DOHH2 (cell line): ENCODE results near the gene ZNF684.
"Not testable (repeated sequence)": the region's sequence is repeated elsewhere in the genome, so short reads cannot be mapped to it uniquely, and the experiment has no call there.

Experiments used
- H3F3A ChIP-seq: fragments of 200-600 bp; sonication (generic), shearing (Covaris generic); 2 replicates; pipeline ENCODE4 v1.6.0; 2016; ENCODE audit warnings: antibody characterized with exemption, mild to moderate bottlenecking; ENCODE audit not compliant: control insufficient read depth, insufficient read depth
- H3K27ac ChIP-seq: fragments of 200-600 bp; sonication (generic); 2 replicates; pipeline ENCODE4 v1.5.1; 2014; ENCODE audit warnings: low read depth, mild to moderate bottlenecking, low read length, moderate library complexity
- H3K27me3 ChIP-seq: fragments of 200-600 bp; sonication (generic); 2 replicates; pipeline ENCODE4 v1.6.1; 2014; ENCODE audit warnings: mild to moderate bottlenecking, low read length, mixed read lengths; ENCODE audit not compliant: control insufficient read depth
- H3K36me3 ChIP-seq: fragments of 200-600 bp; sonication (generic); 2 replicates; pipeline ENCODE4 v1.6.1; 2014; ENCODE audit warnings: mild to moderate bottlenecking, low read length, moderate library complexity, mixed read lengths; ENCODE audit not compliant: control insufficient read depth
- H3K4me1 ChIP-seq: fragments of 200-600 bp; sonication (generic); 2 replicates; pipeline ENCODE4 v1.6.1; 2014; ENCODE audit warnings: mild to moderate bottlenecking, low read length, mixed read lengths; ENCODE audit not compliant: control insufficient read depth
- H3K4me2 ChIP-seq: fragments of 200-600 bp; sonication (generic); 2 replicates; pipeline ENCODE4 v1.6.0; 2014; ENCODE audit warnings: mild to moderate bottlenecking, low read length, moderate library complexity
- H3K4me3 ChIP-seq: fragments of 200-600 bp; sonication (generic); 2 replicates; pipeline ENCODE4 v1.5.1; 2014; ENCODE audit warnings: mild to moderate bottlenecking, low read length, mixed read lengths
- H3K79me2 ChIP-seq: fragments of 200-600 bp; sonication (generic); 2 replicates; pipeline ENCODE4 v1.6.1; 2014; ENCODE audit warnings: mild to moderate bottlenecking, low read length, mixed read lengths; ENCODE audit not compliant: control insufficient read depth
- H3K9me2 ChIP-seq: fragments of 200-600 bp; sonication (generic); replicated peaks from 2 replicates; pipeline ENCODE4 v1.6.1; 2014; ENCODE audit warnings: mild to moderate bottlenecking, low read length, mixed read lengths; ENCODE audit not compliant: control insufficient read depth
- H3K9me3 ChIP-seq: fragments of 200-600 bp; sonication (generic); 2 replicates; pipeline ENCODE4 v1.6.1; 2014; ENCODE audit warnings: antibody characterized with exemption, low read length, mixed read lengths; ENCODE audit not compliant: control insufficient read depth, insufficient read depth
- H4K20me1 ChIP-seq: fragments of 200-600 bp; sonication (generic); 2 replicates; pipeline ENCODE4 v1.6.0; 2014; ENCODE audit warnings: low read depth, mild to moderate bottlenecking, antibody characterized with exemption, low read length, moderate library complexity; ENCODE audit not compliant: control insufficient read depth, insufficient read depth
- EZH2phosphoT487 ChIP-seq: fragments of 200-600 bp; sonication (generic); IDR thresholded peaks from 2 replicates; pipeline ENCODE4 v1.6.1; 2017; ENCODE audit warnings: borderline replicate concordance, mild to moderate bottlenecking, antibody characterized with exemption, low read length, moderate library complexity, mixed read lengths
- TF ChIP-seq, protein P1 (sequence below): fragments of 200-600 bp; sonication (generic); IDR thresholded peaks from one replicate; pipeline ENCODE4 v1.5.1; 2014; ENCODE audit warnings: antibody characterized with exemption, mild to moderate bottlenecking, low read depth, low read length; ENCODE audit not compliant: poor library complexity, severe bottlenecking

Gene ZNF684

DNA sequence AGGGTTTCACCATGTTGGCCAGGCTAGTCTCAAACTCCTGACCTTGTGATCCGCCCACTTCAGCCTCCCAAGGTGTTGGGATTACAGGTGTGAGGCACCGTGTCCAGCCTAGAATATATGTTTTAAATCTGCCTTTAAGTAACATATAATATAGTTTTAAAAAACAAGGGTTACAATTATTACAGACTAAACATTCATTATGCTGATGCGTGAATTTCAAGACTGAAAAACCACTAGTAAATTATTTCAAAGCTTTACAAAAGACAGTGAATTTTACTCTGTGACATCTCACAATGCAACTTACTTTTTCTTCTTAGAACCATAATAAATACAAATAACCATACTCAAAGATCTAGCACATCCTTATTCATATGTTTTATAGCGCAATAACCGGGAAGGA, 24.7 kb downstream of the ZNF684 start:
- no peaks in the 10 kb centered on the region for H3K9me2 ChIP-seq
- no peak for TF ChIP-seq EZH2phosphoT487
- TF ChIP-seq, protein P1, sequence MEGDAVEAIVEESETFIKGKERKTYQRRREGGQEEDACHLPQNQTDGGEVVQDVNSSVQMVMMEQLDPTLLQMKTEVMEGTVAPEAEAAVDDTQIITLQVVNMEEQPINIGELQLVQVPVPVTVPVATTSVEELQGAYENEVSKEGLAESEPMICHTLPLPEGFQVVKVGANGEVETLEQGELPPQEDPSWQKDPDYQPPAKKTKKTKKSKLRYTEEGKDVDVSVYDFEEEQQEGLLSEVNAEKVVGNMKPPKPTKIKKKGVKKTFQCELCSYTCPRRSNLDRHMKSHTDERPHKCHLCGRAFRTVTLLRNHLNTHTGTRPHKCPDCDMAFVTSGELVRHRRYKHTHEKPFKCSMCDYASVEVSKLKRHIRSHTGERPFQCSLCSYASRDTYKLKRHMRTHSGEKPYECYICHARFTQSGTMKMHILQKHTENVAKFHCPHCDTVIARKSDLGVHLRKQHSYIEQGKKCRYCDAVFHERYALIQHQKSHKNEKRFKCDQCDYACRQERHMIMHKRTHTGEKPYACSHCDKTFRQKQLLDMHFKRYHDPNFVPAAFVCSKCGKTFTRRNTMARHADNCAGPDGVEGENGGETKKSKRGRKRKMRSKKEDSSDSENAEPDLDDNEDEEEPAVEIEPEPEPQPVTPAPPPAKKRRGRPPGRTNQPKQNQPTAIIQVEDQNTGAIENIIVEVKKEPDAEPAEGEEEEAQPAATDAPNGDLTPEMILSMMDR = no peak
- H3K4me3 ChIP-seq = no peak overlapping the region
- no peaks in the 10 kb centered on the region for H3K36me3 ChIP-seq
- H3K9me3 ChIP-seq = no peaks in the 10 kb centered on the region; the same call in 1 of the 2 replicates
- H3K4me2 ChIP-seq = no peak overlapping the region
- no peaks in the 10 kb centered on the region for H3K79me2 ChIP-seq
- H3K4me1 ChIP-seq = no peaks in the 10 kb centered on the region
- H3K27me3 ChIP-seq = no peaks in the 10 kb centered on the region
- H4K20me1 ChIP-seq = no peaks in the 10 kb centered on the region
- no peaks in the 10 kb centered on the region for H3F3A ChIP-seq
- H3K27ac ChIP-seq = no peak overlapping the region

- not testable (repeated sequence) for H3F3A ChIP-seq, H4K20me1 ChIP-seq, H3K4me2 ChIP-seq, H3K9me2 ChIP-seq, H3K9me3 ChIP-seq, H3K4me3 ChIP-seq, H3K4me1 ChIP-seq, H3K79me2 ChIP-seq, H3K36me3 ChIP-seq, H3K27ac ChIP-seq, H3K27me3 ChIP-seq
These were observed 26.8 kb downstream of the ZNF684 start for GRCh38 chr1:40558241-40558640.

DNA sequence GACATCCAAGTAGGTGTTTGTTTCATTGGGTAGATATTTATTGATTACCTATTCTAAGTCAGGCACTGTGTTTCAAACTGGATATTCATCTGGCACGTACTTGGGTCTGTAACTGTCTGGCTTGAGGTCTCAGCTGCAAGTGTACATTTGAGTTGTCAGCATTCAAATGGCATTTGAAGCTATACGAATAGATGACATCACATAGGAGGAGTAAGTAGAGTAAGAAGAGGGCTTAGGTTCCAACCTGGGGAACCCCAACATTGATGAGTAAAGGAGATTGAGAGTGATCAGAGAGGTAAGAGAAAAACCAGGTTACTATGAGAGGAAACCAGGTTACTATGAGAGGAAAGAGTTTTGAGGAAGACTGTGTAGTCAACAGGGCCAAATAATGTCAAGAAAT, 30.7 kb downstream of the ZNF684 start:
- no peak overlapping the region for H3K4me3 ChIP-seq
- H3K9me2 ChIP-seq = no peaks in the 10 kb centered on the region
- H3K4me1 ChIP-seq = no peaks in the 10 kb centered on the region
- no peak overlapping the region for H3K27ac ChIP-seq
- no peaks in the 10 kb centered on the region for H3F3A ChIP-seq
- TF ChIP-seq, protein P1 = no peak
- TF ChIP-seq EZH2phosphoT487 = no peak
- H3K9me3 ChIP-seq = no peaks in the 10 kb centered on the region; the same call in 1 of the 2 replicates
- H3K79me2 ChIP-seq = no peaks in the 10 kb centered on the region
- H3K4me2 ChIP-seq = no peak overlapping the region
- H3K36me3 ChIP-seq = no peaks in the 10 kb centered on the region
- no peaks in the 10 kb centered on the region for H4K20me1 ChIP-seq
- 0 out of 2 replicates have a peak, but pooled peaks cover 2% of the 10 kb centered on the region for H3K27me3 ChIP-seq

DNA sequence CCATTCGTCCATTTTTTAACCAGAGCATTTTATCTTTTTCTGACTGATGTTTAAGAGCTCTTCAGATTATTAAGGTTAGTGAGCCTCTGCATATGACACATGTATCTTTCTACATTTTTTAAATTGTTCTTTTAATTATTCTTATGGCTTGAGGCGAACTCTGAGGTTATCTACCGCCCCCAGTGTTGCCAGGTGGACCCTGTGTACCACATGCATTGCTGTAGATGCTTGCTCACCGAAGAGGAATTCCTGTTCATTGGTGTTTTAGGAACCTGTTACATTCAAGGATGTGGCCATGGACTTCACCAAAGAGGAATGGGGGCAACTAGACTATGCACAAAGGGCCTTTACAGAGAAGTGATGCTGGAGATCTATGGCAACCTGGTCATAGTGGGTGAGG, 31.8 kb downstream of the ZNF684 start:
- Histone ChIP-seq H3K4me2 (no peak overlapping the region), H3K27me3 (0 out of 2 replicates have a peak, but pooled peaks cover 2% of the 10 kb centered on the region), H3F3A (no peaks in the 10 kb centered on the region), H3K9me2 (no peaks in the 10 kb centered on the region), H3K79me2 (no peaks in the 10 kb centered on the region), H3K4me1 (no peaks in the 10 kb centered on the region), H3K27ac (no peak overlapping the region), H4K20me1 (no peaks in the 10 kb centered on the region), H3K36me3 (no peaks in the 10 kb centered on the region), H3K4me3 (no peak overlapping the region), H3K9me3 (no peaks in the 10 kb centered on the region)
- TF ChIP-seq, protein P1 = no peak
- TF ChIP-seq EZH2phosphoT487 = no peak
